H1 (cell line): ENCODE results near the gene XRCC6. TPM values are rescaled to one million over a fixed set of nuclear protein-coding genes. Genes with fewer than 3 reads are reported as not detected.

Experiments used
- CTCF ChIA-PET: fragments of 300-600 bp; sonication (Branson Sonifier 250); formaldehyde crosslinking; loops from one replicate; lab custom pipeline; 2021; ENCODE audit not compliant: partially characterized antibody; lab: Charles Lee
- POLR2A ChIA-PET: fragments of 300-600 bp; sonication (Branson Sonifier 250); formaldehyde crosslinking; loops from one replicate; lab custom pipeline; 2021; ENCODE audit warnings: inconsistent platforms; ENCODE audit not compliant: partially characterized antibody; lab: Charles Lee
- DNase-seq, 2 experiments: peaks; one replicate each; pipeline versions ENCODE4 v3.0.0 to v3.0.0-alpha.2; 2010 to 2022; ENCODE audit warnings: low spot score in 2 of 2, low read depth in 1 of 2, mixed read lengths in 1 of 2
- FAIRE-seq: peaks from 2 replicates; lab custom pipeline; 2011; peaks lifted over from hg19 to GRCh38; lab: Jason Lieb, UNC
- H2AFZ ChIP-seq: 2 replicates; pipeline ENCODE4 v1.8.1; 2012; ENCODE audit warnings: low read length, inconsistent platforms
- H2AK5ac ChIP-seq: 2 replicates; pipeline ENCODE4 v1.6.1; 2013; ENCODE audit warnings: low read depth, low read length
- H2BK120ac ChIP-seq: replicated peaks from 2 replicates; pipeline ENCODE3; 2013; ENCODE audit warnings: low read depth, low read length, inconsistent platforms
- H2BK12ac ChIP-seq: 2 replicates; pipeline ENCODE4 v1.6.1; 2013; ENCODE audit warnings: low read depth, low read length
- H2BK15ac ChIP-seq: 2 replicates; pipeline ENCODE4 v1.6.1; 2013; ENCODE audit warnings: low read length
- H2BK20ac ChIP-seq: 2 replicates; pipeline ENCODE4 v1.6.1; 2013; ENCODE audit warnings: low read length
- H2BK5ac ChIP-seq: 2 replicates; pipeline ENCODE4 v1.6.1; 2013; ENCODE audit warnings: low read depth, low read length
- H3K14ac ChIP-seq: 2 replicates; pipeline ENCODE4 v1.6.1; 2013; ENCODE audit warnings: inconsistent platforms; ENCODE audit not compliant: insufficient read length
- H3K18ac ChIP-seq: 2 replicates; pipeline ENCODE4 v1.6.1; 2013; ENCODE audit warnings: low read length; ENCODE audit errors: extremely low read depth
- H3K23ac ChIP-seq: 2 replicates; pipeline ENCODE4 v1.6.1; 2013; ENCODE audit warnings: inconsistent platforms; ENCODE audit not compliant: insufficient read length
- H3K23me2 ChIP-seq: 2 replicates; pipeline ENCODE4 v1.6.1; 2013; ENCODE audit warnings: low read depth, low read length
- H3K27ac ChIP-seq: 2 replicates; pipeline ENCODE4 v1.6.1; 2011; ENCODE audit warnings: low read depth, low read length, inconsistent platforms
- H3K27me3 ChIP-seq, 4 experiments: replicated peaks in 1 of 4; 1 replicate in 1 of 4; 2 replicates in 3 of 4; pipeline versions ENCODE4 v1.6.1 to v1.8.1; 2011 to 2013; ENCODE audit warnings: low read length in 3 of 4, mild to moderate bottlenecking in 3 of 4, inconsistent platforms in 2 of 4, mixed read lengths in 2 of 4, moderate library complexity in 1 of 4; ENCODE audit not compliant: control insufficient read depth in 3 of 4, insufficient read depth in 3 of 4; ENCODE audit errors: extremely low read depth in 1 of 4
- H3K36me3 ChIP-seq, 4 experiments: 2 replicates each; pipeline versions ENCODE4 v1.6.1 to v1.8.1; 2011 to 2013; ENCODE audit warnings: mild to moderate bottlenecking in 4 of 4, low read length in 3 of 4, moderate library complexity in 2 of 4, control low read depth in 1 of 4, inconsistent platforms in 1 of 4; ENCODE audit not compliant: insufficient read depth in 4 of 4, control insufficient read depth in 2 of 4
- H3K4ac ChIP-seq: replicated peaks from 2 replicates; pipeline ENCODE3; 2013; ENCODE audit warnings: low read length, low read depth, mixed read lengths, inconsistent platforms; ENCODE audit not compliant: insufficient read length
- H3K4me1 ChIP-seq, 4 experiments: replicated peaks in 1 of 4; 1 replicate in 1 of 4; 2 replicates in 3 of 4; pipeline versions ENCODE4 v1.6.1 to v1.8.1; 2011 to 2013; ENCODE audit warnings: low read length in 3 of 4, inconsistent platforms in 2 of 4, mixed read lengths in 1 of 4; ENCODE audit not compliant: insufficient read depth in 4 of 4, control insufficient read depth in 3 of 4
- H3K4me2 ChIP-seq, 2 experiments: 2 replicates each; pipeline versions ENCODE4 v1.6.1 to v1.8.1; 2011 to 2013; ENCODE audit warnings: low read depth in 2 of 2, low read length in 2 of 2, control low read depth in 1 of 2, inconsistent platforms in 1 of 2, mild to moderate bottlenecking in 1 of 2; ENCODE audit not compliant: insufficient read depth in 1 of 2
- H3K4me3 ChIP-seq, 4 experiments: fragments of 200-600, 300-600 bp in 1 of 4; sonication (generic), shearing (Covaris generic), sonication (Bioruptor Twin) in 1 of 4; 2 replicates each; pipeline versions ENCODE4 v1.5.1 to v1.8.1; 2011 to 2016; ENCODE audit warnings: low read length in 4 of 4, low read depth in 3 of 4, control low read depth in 2 of 4, inconsistent platforms in 2 of 4, mild to moderate bottlenecking in 2 of 4, mixed read lengths in 1 of 4, moderate library complexity in 1 of 4; ENCODE audit not compliant: insufficient read depth in 2 of 4; ENCODE audit errors: extremely low read depth in 1 of 4
- H3K56ac ChIP-seq: replicated peaks from 2 replicates; pipeline ENCODE3; 2013; ENCODE audit warnings: low read depth, mild to moderate bottlenecking, mixed read lengths, low read length, inconsistent platforms; ENCODE audit not compliant: insufficient read length
- H3K79me1 ChIP-seq: 2 replicates; pipeline ENCODE4 v1.6.1; 2013; ENCODE audit warnings: low read depth, low read length, control low read depth
- H3K79me2 ChIP-seq, 2 experiments: 2 replicates each; pipeline versions ENCODE4 v1.6.1 to v1.8.1; 2012 to 2013; ENCODE audit warnings: low read length in 2 of 2, mild to moderate bottlenecking in 2 of 2, inconsistent platforms in 1 of 2; ENCODE audit not compliant: insufficient read depth in 2 of 2, control insufficient read depth in 1 of 2
- H3K9ac ChIP-seq, 4 experiments: replicated peaks in 1 of 4; 1 replicate in 1 of 4; 2 replicates in 3 of 4; pipeline versions ENCODE4 v1.6.1 to v1.8.1; 2011 to 2013; ENCODE audit warnings: low read depth in 3 of 4, low read length in 3 of 4, control low read depth in 2 of 4, mild to moderate bottlenecking in 2 of 4, moderate library complexity in 2 of 4, inconsistent platforms in 1 of 4; ENCODE audit errors: extremely low read depth in 1 of 4
- H3K9me3 ChIP-seq, 2 experiments: 2 replicates each; pipeline versions ENCODE4 v1.6.1 to v1.8.1; 2012 to 2013; ENCODE audit warnings: mild to moderate bottlenecking in 2 of 2, moderate library complexity in 2 of 2, control low read depth in 1 of 2, inconsistent platforms in 1 of 2, low read depth in 1 of 2, low read length in 1 of 2, mixed read lengths in 1 of 2; ENCODE audit not compliant: insufficient read depth in 2 of 2
- H4K20me1 ChIP-seq, 2 experiments: replicated peaks in 1 of 2; 2 replicates each; pipeline versions ENCODE3 to v1.8.1; 2011 to 2013; ENCODE audit warnings: inconsistent platforms in 2 of 2, low read length in 2 of 2, mild to moderate bottlenecking in 1 of 2; ENCODE audit not compliant: insufficient read depth in 2 of 2, control insufficient read depth in 1 of 2
- H4K5ac ChIP-seq: 2 replicates; pipeline ENCODE4 v1.6.1; 2013; ENCODE audit warnings: low read length, low read depth, mixed read lengths, inconsistent platforms; ENCODE audit not compliant: insufficient read length
- H4K8ac ChIP-seq: 2 replicates; pipeline ENCODE4 v1.8.0; 2013; ENCODE audit warnings: mild to moderate bottlenecking, moderate library complexity, low read length, inconsistent platforms; ENCODE audit not compliant: insufficient read depth; ENCODE audit errors: extremely low read depth
- H4K91ac ChIP-seq: replicated peaks from 2 replicates; pipeline ENCODE3; 2013; ENCODE audit warnings: low read length, mixed read lengths, inconsistent platforms; ENCODE audit not compliant: insufficient read length
- ASH2L ChIP-seq: fragments of 200-600, 300-600 bp; sonication (generic); IDR thresholded peaks from one replicate; pipeline ENCODE4 v1.7.1; 2017; ENCODE audit warnings: low read length
- RFX5 ChIP-seq: IDR thresholded peaks from 2 replicates; pipeline ENCODE4 v1.6.1; 2011; ENCODE audit warnings: low read depth, low read length, improper control_type of control experiment, borderline replicate concordance
- WGBS, 2 experiments: shearing (Covaris generic) in 1 of 2; methylation state at CpG; one replicate each; pipeline versions ENCODE4 v1.1.6 to v1.1.7; 2013 to 2015; ENCODE audit warnings: low lambda C conversion rate in 2 of 2, mixed read lengths in 2 of 2, inconsistent platforms in 1 of 2, low coverage in 1 of 2, missing lambda C conversion rate in 1 of 2; ENCODE audit not compliant: insufficient replicate concordance in 2 of 2, insufficient coverage in 1 of 2, insufficient read length in 1 of 2; ENCODE audit errors: extremely low coverage in 1 of 2, missing lambda C conversion rate in 1 of 2; 5-methylcytosine and 5-hydroxymethylcytosine counted together
- polyA plus RNA-seq, 7 experiments: library from polyadenylated mRNA; depleted of rRNA in 3 of 7; stranded (reverse) in 5 of 7; unstranded in 2 of 7; fragments of >200 nt in 5 of 7; fragments of 200-250 nt in 2 of 7; gene quantifications; 1 replicate in 5 of 7; 2 replicates in 1 of 7; 4 replicates in 1 of 7; pipeline versions ENCODE4 v1.2.1 to v1.2.3, GENCODE V29; 2011 to 2013; ENCODE audit warnings: missing spikeins in 2 of 7, mixed read lengths in 2 of 7
- total RNA-seq: library from RNA; stranded (reverse); fragmentation: NEBNext Ultra II Directional; extraction: Animal tissue kit (Norgen Biotek cat#: 25700); gene quantifications from 2 replicates; pipeline ENCODE4 v1.2.1, GENCODE V29; 2021

XRCC6 gene
- total and polyA plus RNA-seq, 2 of the 8 experiments (the other 6 are each of a cell fraction or from before 2014, with no cell fraction given) = 150 to 490 TPM

- H4K5ac ChIP-seq = no peak overlapping the region
- H3K36me3 ChIP-seq = peaks cover 35 to 89% (median 61%) of the 10 kb centered on the region in 4 experiments
- 94% methylated on average over 1 of the region's 1 CpG; no CpG with 5 or more reads in 1 of the 2 experiments for WGBS, 2 experiments
- H3K79me1 ChIP-seq = no peaks in the 10 kb centered on the region
- no peak overlapping the region for H3K27ac ChIP-seq
- H2AK5ac ChIP-seq = no peak overlapping the region
- no peak overlapping the region for H3K18ac ChIP-seq
- no peak overlapping the region for H3K4ac ChIP-seq
- no peak overlapping the region for H3K4me2 ChIP-seq
- no peak overlapping the region for H2AFZ ChIP-seq
- DNase-seq = no peak
- no peak overlapping the region for H2BK15ac ChIP-seq
- no peaks in the 10 kb centered on the region for H3K9me3 ChIP-seq
- no peak overlapping the region for H4K8ac ChIP-seq
- no peak overlapping the region for H3K9ac ChIP-seq
- no peak overlapping the region for H4K91ac ChIP-seq
- H3K27me3 ChIP-seq = no peaks in the 10 kb centered on the region
- H3K79me2 ChIP-seq = no peaks in the 10 kb centered on the region; a peak in 2 of 4 replicates
- no peak overlapping the region for H3K4me3 ChIP-seq
- H3K23me2 ChIP-seq = no peaks in the 10 kb centered on the region
- no peak overlapping the region for H2BK12ac ChIP-seq
- no peak overlapping the region for H2BK5ac ChIP-seq
- H3K4me1 ChIP-seq = no peaks in the 10 kb centered on the region
- H3K56ac ChIP-seq = no peak overlapping the region
- no peak overlapping the region for H3K14ac ChIP-seq
- H2BK120ac ChIP-seq = no peak overlapping the region
- ChIA-PET POLR2A (interaction anchor here (1.3 to 16.5 kb wide), 3 partner anchors 7 to 27 kb away, joined by 4 to 129 read pairs (median 4); partner anchors contain the start of genes DESI1 and XRCC6), CTCF (interaction anchor here (1.5 to 2.0 kb wide), 2 partner anchors 9 to 19 kb away, joined by 3 to 5 read pairs; no protein-coding TSS in a partner anchor)
- H4K20me1 ChIP-seq = peaks cover 0 to 5% of the 10 kb centered on the region in 2 experiments
- H3K23ac ChIP-seq = no peak overlapping the region
- no peak overlapping the region for H2BK20ac ChIP-seq
- FAIRE-seq = no peak
- no peak for TF ChIP-seq RFX5
- no peak for TF ChIP-seq ASH2L
Measured at GRCh38 chr22:41648432-41648831, 27.3 kb downstream of the XRCC6 start.
